NCI-H2196 (cell line): Measurements from ENCODE around the gene PLXNA1.

Experiments
- DNase-seq: peaks from one replicate; lab custom pipeline; 2025; ENCODE audit not compliant: unreplicated experiment; lab: John Stamatoyannopoulos, UW

PLXNA1 gene

GRCh38 chr3:126987129-126987528, 4.2 kb downstream of the PLXNA1 start:
- no peak for DNase-seq

- DNase-seq, result no peak
These were observed 4.7 kb downstream of the PLXNA1 start for GRCh38 chr3:126987596-126987995.

DNA sequence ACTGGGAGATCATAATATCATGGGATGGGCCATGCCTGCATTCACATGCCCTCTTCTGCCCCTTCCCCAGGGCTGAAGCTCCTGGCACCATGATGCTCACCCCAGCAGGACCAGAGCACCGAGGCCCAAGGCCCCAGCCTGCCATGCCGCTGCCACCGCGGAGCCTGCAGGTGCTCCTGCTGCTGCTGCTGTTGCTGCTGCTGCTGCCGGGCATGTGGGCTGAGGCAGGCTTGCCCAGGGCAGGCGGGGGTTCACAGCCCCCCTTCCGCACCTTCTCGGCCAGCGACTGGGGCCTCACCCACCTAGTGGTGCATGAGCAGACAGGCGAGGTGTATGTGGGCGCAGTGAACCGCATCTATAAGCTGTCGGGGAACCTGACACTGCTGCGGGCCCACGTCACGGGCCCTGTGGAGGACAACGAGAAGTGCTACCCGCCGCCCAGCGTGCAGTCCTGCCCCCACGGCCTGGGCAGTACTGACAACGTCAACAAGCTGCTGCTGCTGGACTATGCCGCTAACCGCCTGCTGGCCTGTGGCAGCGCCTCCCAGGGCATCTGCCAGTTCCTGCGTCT, 5.6 kb downstream of the PLXNA1 start:
- DNase-seq, result no peak

- DNase-seq, result no peak
These were observed 6.6 kb downstream of the PLXNA1 start for GRCh38 chr3:126989316-126990023.

DNA sequence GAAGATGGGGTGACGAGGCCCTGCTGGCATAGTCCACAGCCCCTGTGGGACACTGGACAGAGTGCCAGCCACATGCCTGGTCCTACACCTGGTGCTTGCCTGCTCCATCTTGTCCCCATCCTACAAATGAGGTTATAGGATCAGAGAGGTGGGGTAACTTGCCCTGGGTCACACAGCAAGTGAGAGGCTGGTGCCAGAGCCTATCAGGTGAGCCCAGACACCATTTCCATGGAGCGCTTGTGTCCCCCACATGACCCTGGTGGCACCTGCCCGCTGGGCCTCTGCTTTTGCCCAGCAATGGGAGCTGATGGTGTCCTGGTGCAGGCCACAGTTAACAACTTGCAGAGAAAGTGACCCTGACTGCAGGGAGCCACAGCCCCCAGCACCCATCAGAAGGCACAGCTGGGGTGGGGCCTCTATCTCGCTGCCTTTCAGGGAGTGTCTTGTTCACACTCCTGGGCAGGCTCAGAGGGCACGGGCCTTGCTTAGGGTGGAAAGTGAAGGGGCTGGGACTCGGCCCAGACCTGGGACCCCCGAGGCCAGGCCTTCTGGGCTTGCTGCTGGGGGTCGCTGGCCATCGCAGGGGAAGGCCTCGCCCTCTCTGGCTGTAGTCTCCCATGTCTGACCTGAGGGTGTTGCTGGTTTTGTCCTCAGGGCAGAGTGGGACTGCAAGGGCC, 7.2 kb downstream of the PLXNA1 start:
- DNase-seq, result no peak

DNA sequence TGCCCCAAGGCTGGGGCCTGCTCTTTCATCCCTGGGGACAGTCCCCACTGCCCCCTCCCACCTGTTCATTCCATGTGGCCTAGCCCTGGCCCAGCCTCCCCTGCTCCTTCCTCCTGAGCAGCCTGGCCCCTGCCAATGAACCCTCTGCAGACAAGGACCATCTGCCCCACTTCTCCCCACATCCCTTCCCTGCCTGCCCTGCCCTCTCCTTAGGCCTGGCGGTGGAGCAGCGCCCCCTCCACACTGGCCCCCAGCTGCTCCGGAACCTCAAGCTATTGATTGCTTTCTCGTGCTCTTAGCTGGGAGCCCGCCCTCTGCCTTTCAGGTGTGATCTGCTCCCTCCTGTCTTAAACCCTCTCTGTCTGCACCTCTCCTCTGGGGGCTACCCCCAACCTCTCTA, 8.0 kb downstream of the PLXNA1 start:
- DNase-seq, result no peak

DNA sequence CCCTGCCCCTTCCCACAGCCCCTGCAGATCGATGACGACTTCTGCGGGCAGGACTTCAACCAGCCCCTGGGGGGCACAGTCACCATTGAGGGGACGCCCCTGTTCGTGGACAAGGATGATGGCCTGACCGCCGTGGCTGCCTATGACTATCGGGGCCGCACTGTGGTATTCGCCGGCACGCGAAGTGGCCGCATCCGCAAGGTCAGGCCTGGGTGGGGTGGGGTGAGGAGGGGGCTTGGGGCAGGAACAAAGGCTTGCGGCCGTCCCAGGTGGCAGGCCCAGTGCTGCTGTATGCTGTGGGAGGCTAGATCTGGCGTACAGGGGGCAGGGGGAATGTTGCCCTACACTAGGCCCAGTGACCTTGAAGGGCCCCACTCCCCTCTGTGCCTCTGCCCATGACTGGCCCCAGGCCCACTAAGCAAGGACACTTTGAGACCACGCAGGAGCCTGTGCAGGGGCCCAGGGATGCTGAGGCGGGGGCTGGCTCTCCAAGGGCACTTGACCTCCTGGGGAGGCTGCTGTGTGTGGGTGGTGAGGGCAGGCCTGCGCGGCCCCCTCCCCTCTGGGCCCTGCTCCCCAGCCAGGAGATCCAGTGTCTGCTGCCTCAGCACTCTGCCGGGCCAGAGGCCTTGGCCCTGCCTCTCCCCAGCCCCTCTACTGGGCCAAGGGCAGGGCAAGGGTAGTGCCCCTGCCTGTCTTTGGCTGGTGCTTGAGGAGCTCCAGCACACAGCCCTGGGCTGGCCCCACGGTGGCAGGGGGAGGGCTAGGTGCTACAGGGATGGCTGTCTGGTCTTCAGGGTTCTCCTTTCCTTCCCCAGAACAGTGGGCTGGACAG, 8.7 kb downstream of the PLXNA1 start:
- DNase-seq, result no peak

DNA sequence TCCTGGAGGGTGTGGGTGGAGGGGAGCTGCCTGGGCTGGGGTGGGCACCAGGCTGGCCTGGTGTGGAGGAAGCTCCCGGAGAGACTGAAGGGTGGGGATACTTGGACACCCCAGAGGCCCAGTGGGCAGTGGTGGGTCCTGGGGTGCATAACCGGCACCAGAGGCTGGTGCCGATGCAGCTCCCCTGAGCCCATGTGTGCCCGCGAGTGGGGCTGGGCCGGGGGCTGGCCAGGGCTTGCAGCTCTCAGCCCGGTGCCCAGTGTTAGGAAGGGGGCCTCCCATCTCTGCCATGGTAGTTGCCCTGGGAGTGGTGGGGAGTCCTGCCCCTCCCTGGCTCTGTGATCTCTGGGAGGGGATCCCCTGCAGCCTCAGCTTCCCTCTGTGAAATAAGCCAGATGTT, 9.3 kb downstream of the PLXNA1 start:
- DNase-seq, result no peak

DNA sequence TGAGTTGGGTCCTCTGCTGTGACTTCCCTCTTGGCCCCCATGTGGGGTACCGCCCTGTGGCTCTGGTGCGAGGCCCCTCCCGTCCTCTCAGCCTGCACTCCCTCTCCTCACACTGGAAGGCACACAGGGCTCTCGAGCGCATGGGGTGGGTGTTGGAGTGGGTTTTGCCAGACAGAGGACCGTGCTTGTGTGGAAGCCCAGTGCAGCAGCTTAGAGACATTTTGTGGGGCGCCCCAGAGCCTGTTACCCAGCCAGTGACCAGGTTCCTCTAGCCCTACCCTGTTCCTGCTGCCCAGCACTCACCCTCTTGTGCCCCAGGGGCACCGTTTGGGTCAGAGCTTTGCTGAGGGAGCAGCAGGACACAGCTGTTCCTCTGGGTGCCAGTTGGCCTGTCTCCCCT, 9.9 kb downstream of the PLXNA1 start:
- no peak for DNase-seq

- no peak for DNase-seq
These were observed 10.5 kb downstream of the PLXNA1 start for GRCh38 chr3:126993436-126993835.

- no peak for DNase-seq
These were observed 11.8 kb downstream of the PLXNA1 start for GRCh38 chr3:126994661-126995245.

DNA sequence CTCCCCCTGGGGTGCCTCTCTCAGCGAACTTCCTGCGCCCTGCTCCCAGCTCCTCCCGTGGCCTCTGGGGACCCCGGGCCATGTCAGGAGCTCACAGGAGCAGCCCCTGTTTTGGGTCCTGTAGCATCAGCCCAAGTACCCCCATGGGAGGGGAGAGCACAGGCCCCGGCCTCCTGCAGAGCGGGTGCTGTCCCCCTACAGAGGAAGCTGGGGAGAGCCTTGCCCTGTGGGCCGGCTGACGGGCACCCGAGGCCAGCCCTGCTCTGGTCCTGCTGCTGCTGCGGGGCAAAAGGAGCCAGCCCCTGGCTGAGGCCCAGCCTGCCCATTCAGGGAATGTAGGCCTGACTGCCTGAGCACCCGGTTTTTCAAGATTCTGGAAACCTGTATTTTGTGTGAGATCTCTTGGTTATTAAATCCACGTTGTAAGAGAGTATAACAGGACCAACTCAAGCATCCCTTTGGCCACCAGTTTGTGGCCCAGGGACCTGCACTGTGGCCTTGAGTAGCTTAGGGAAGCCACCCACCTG, 12.4 kb downstream of the PLXNA1 start:
- no peak for DNase-seq

- DNase-seq, result no peak
These were observed 13.1 kb downstream of the PLXNA1 start for GRCh38 chr3:126995926-126996512.

DNA sequence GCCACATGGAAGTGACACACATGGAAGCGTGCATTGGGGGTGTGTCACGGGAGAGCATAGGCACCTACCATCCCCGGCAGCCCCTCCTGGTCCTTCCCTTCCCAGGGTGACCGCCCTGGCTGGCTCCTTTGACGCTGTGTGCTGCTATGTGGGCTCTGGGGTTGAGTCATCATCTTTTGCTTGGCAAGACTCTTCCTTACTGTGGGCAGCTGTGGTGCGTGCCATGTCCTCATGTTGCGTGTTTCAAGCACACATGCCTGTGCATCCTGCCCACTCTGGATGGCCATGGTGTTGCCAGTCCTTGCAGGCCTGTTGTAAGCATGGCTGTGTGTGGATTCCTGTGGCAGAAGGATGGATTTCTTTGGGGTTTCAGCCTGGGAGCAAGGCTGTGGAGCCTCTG, 14.0 kb downstream of the PLXNA1 start:
- no peak for DNase-seq

GRCh38 chr3:126997455-126998038, 14.6 kb downstream of the PLXNA1 start:
- no peak for DNase-seq

- DNase-seq, result no peak
These were observed 15.4 kb downstream of the PLXNA1 start for GRCh38 chr3:126998320-126998719.

GRCh38 chr3:126998728-126999127, 15.8 kb downstream of the PLXNA1 start:
- DNase-seq, result peak; percentile 50

DNA sequence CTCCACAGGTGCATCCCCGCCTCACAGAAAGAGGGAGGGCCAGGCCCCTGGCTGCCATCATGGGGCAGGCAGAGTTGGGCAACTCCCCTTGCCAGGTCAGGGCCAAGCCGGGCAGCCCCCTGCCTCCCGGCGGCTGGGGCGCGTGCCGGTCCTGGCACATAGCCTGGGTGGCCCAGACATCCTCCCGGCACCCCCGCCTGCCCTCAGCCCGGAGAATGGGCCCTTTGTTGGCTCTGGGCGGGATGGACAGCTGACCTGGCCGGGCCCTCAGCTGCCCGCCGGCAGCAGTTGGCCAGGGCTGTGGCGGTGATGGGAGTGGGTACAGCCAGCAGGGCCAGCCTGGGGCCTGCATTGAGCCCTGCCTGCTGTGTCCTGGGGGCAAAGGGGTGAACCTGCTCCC, 16.5 kb downstream of the PLXNA1 start:
- no peak for DNase-seq

- DNase-seq, result no peak
These were observed 17.2 kb downstream of the PLXNA1 start for GRCh38 chr3:127000119-127000518.

GRCh38 chr3:127000761-127001160, 17.8 kb downstream of the PLXNA1 start:
- DNase-seq, result no peak
